Stomach (tissue), 9 donors: ENCODE results near the gene CDC7. TPM values are rescaled to one million over a fixed set of nuclear protein-coding genes. Genes with fewer than 3 reads are reported as not detected.
A peak's percentile ranks its signal among the peaks of the same experiment; 100 is the strongest.

Experiments used
- DNase-seq, 2 donors: peaks; one replicate each; pipeline versions ENCODE4 v3.0.0 to v3.0.0-alpha.2; 2013 to 2019
- H3K27ac ChIP-seq, 5 donors: fragments of 200-600 bp in 4 of 5; sonication (generic) in 4 of 5; one replicate each; pipeline ENCODE4 v1.5.1; 2013 to 2019; ENCODE audit warnings: mild to moderate bottlenecking in 1 of 5, moderate library complexity in 1 of 5
- H3K27me3 ChIP-seq, 3 donors: fragments of 200-600 bp; sonication (generic); one replicate each; pipeline ENCODE4 v1.5.1; 2017 to 2019; ENCODE audit warnings: mixed run types in 1 of 3
- H3K36me3 ChIP-seq, 4 donors: fragments of 200-600 bp; sonication (generic); 1 replicate in 3 of 4; 2 replicates in 1 of 4; pipeline ENCODE4 v1.5.1; 2016 to 2019
- H3K4me1 ChIP-seq, 4 donors: fragments of 200-600 bp; sonication (generic); one replicate each; pipeline ENCODE4 v1.5.1; 2016 to 2019
- H3K4me3 ChIP-seq, 4 donors: fragments of 200-600 bp; sonication (generic) in 3 of 4; one replicate each; pipeline ENCODE4 v1.5.1; 2016 to 2019; ENCODE audit warnings: mild to moderate bottlenecking in 1 of 4
- H3K9me3 ChIP-seq, 4 donors: fragments of 200-600 bp; sonication (generic); one replicate each; pipeline ENCODE4 v1.5.1; 2016 to 2019
- EP300 ChIP-seq: sonication (generic); formaldehyde crosslinking; IDR thresholded peaks from one replicate; pipeline ENCODE4 v1.6.1; 2017; ENCODE audit warnings: antibody characterized with exemption
- POLR2A ChIP-seq, 4 donors: fragments of 450-650 bp; IDR thresholded peaks; one replicate each; pipeline ENCODE4 v1.6.1; 2016; ENCODE audit warnings: antibody characterized with exemption in 4 of 4, control low read depth in 2 of 4, mild to moderate bottlenecking in 1 of 4, moderate library complexity in 1 of 4
- POLR2AphosphoS5 ChIP-seq, 3 donors: sonication (generic); formaldehyde crosslinking; IDR thresholded peaks; one replicate each; pipeline ENCODE4 v1.6.1; 2016; ENCODE audit warnings: antibody characterized with exemption in 3 of 3
- WGBS, 5 donors: extraction: QIAGEN DNeasy Blood & Tissue Kit in 3 of 5; methylation state at CpG; one replicate each; pipeline versions ENCODE4 v1.1.5 to v1.1.7; 2013 to 2018; 5-methylcytosine and 5-hydroxymethylcytosine counted together
- intact Hi-C: fragments of 100-400 bp; cut with DNase I; formaldehyde crosslinking; loops from one replicate; pipeline ENCODE4 v1.15.1; 2023; ENCODE audit warnings: low total_unique reads
- polyA plus RNA-seq, 3 donors: library from polyadenylated mRNA; stranded (reverse); fragments of 200-250 nt; gene quantifications; one replicate each; pipeline ENCODE4 v1.2.3, GENCODE V29; 2013
- total RNA-seq, 5 donors: library from RNA; depleted of rRNA; stranded (reverse); fragments of >200 nt; gene quantifications; one replicate each; pipeline versions ENCODE4 v1.1.0 to v1.2.3, GENCODE V29; 2014 to 2016
- TF ChIP-seq, protein P1 (sequence below), 7 experiments: fragments of 450-650 bp in 4 of 7; fragments of 200-600 bp in 3 of 7; sonication (generic) in 3 of 7; IDR thresholded peaks; one replicate each; pipeline ENCODE4 v1.5.1; 2016 to 2019; ENCODE audit warnings: antibody characterized with exemption in 7 of 7, control low read depth in 2 of 7, mild to moderate bottlenecking in 1 of 7
- donor health status: healthy with polysubstance abuse.
- donor health status: Bipolar disorder and iron deficiency.
- donor health status: healthy.

CDC7 gene
- total and polyA plus RNA-seq, 8 donors, result 1.3 to 6.6 (median 2.1) TPM; not detected in 1

GRCh38 chr1:91559046-91559750 lies 58.5 kb downstream of the CDC7 start:
- H3K27ac ChIP-seq, result no peak overlapping the region
- intact Hi-C loops, result no loop called here
- no peak for TF ChIP-seq POLR2AphosphoS5 (IDR thresholded peaks at IDR 0.05)
- no peak for TF ChIP-seq EP300
- no peak for TF ChIP-seq POLR2A (IDR thresholded peaks at IDR 0.05)
- TF ChIP-seq, protein P1, sequence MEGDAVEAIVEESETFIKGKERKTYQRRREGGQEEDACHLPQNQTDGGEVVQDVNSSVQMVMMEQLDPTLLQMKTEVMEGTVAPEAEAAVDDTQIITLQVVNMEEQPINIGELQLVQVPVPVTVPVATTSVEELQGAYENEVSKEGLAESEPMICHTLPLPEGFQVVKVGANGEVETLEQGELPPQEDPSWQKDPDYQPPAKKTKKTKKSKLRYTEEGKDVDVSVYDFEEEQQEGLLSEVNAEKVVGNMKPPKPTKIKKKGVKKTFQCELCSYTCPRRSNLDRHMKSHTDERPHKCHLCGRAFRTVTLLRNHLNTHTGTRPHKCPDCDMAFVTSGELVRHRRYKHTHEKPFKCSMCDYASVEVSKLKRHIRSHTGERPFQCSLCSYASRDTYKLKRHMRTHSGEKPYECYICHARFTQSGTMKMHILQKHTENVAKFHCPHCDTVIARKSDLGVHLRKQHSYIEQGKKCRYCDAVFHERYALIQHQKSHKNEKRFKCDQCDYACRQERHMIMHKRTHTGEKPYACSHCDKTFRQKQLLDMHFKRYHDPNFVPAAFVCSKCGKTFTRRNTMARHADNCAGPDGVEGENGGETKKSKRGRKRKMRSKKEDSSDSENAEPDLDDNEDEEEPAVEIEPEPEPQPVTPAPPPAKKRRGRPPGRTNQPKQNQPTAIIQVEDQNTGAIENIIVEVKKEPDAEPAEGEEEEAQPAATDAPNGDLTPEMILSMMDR (IDR thresholded peaks at IDR 0.05), result no peak
- H3K4me3 ChIP-seq, result no peak overlapping the region
- no peaks in the 10 kb centered on the region for H3K27me3 ChIP-seq
- DNase-seq, result no peak
- WGBS, 5 donors, result 80 to 88% (median 86%) methylated on average over 8 of the region's 8 CpGs
- no peaks in the 10 kb centered on the region for H3K9me3 ChIP-seq
- peaks cover 0 to 17% (median 2%) of the 10 kb centered on the region in 4 donors for H3K4me1 ChIP-seq
- no peaks in the 10 kb centered on the region for H3K36me3 ChIP-seq

DNA sequence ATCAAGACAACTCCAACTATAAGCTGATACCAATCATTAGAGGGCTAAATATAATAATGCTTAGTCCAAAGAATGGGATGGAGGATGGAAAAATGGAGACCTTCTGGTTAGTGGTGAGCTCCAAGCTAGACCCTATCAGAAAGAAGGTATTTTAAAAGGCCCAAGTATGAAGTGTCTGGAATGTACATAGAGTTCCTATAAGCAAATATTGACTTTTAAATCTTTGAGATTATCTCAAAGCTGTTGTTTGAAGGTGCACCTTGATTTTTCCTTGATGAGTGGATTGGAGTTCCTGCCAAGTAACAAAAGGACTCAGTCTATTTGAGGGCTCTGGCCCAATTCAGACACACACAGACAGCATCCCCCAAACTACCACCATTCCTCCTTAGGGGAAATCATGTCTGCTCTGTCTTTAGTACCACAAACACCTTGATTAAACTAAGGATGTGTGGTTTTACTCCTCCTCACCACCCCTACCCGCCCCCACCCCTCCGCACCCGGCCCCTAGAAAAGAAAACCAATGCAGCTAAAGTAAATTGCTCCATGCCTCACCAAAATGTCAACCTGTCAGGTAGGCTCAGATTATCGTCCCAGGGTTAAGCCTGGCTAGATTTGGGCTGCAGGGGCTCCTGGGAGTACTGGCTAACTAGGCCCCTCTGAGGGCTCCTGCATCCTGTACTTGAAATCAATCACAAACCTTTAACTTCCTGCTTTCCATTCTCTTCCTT lies 59.4 kb downstream of the CDC7 start:
- H3K4me3 ChIP-seq, result no peak overlapping the region
- intact Hi-C loops, result no loop called here
- H3K36me3 ChIP-seq, result no peaks in the 10 kb centered on the region
- DNase-seq, result no peak
- 52 to 64% (median 60%) methylated on average over 4 of the region's 4 CpGs for WGBS, 5 donors
- no peak overlapping the region for H3K27ac ChIP-seq
- TF ChIP-seq POLR2A (IDR thresholded peaks at IDR 0.05) (no peak), POLR2AphosphoS5 (IDR thresholded peaks at IDR 0.05) (no peak), EP300 (no peak)
- no peaks in the 10 kb centered on the region for H3K27me3 ChIP-seq
- no peaks in the 10 kb centered on the region for H3K9me3 ChIP-seq
- H3K4me1 ChIP-seq, result peaks cover 0 to 13% (median 2%) of the 10 kb centered on the region in 4 donors

DNA sequence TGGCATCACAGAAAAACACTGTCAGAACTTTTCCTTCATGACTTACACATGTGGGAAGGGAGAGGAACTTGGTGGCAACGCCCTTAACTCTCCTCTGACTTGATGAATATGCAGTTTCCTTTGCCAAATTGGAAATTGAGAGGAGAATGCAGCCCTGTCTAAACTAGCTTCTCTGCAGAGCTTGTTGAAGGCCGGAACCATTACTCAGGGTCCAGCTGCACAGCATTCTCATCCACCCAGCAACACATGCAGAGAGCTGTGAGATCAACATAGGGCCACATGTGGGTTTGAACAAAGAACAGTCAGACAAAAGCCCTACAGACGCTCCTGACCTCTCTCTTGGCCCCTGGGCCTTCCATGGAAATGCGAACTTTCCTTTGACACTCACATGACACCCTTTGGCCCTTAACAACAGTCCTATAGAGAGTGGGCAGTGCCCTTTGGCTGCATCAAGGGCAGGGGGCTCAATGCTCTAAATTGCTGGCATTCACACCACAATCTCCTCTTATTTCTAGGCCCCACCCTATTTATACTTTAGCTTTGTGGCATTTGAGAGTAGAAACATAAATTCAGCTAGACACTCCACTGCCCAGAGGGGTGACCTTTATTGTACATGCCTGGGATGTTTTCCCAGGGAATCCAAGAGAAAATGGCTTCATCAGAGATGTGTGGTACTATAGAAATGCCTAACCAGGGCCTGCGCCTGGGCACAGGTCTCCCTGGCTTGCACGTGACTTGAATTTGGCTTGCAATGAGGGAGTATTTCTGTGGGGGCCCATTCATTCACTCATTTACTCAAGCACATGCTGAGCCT lies 64.4 kb downstream of the CDC7 start:
- no peaks in the 10 kb centered on the region for H3K27me3 ChIP-seq
- no peaks in the 10 kb centered on the region for H3K9me3 ChIP-seq
- 63 to 79% (median 68%) methylated on average over 6 of the region's 6 CpGs for WGBS, 5 donors

DNA sequence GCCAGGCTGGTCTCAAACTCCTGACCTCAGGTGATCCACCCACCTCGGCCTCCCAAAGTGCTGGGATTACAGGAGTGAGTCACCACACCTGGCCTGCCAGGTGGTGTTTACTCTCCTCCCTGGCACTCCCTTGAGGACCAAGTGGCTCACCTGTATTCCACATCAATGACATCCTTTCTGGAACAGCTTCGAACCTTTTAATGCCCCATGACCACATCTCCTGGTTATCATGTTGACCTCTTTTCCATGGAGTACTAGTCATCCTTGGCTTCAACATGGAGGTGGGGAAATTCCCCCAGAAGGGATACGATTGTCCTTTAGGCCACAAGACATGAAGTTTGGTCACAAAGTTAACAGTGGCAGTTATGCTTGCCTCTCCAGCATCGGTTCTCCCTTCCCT lies 66.9 kb downstream of the CDC7 start:
- Histone ChIP-seq H3K4me3 (no peak overlapping the region), H3K4me1 (peaks cover 5 to 28% (median 7%) of the 10 kb centered on the region in 4 donors), H3K27me3 (no peaks in the 10 kb centered on the region), H3K9me3 (no peaks in the 10 kb centered on the region), H3K27ac (no peak overlapping the region), H3K36me3 (no peaks in the 10 kb centered on the region)
- intact Hi-C loops, result no loop called here
- no peak for DNase-seq
- no peak for TF ChIP-seq EP300
- TF ChIP-seq, protein P1 (IDR thresholded peaks at IDR 0.05), result no peak
- 57 to 72% (median 66%) methylated on average over 4 of the region's 4 CpGs for WGBS, 5 donors

More for the DNA sequence above, 64.4 kb downstream of the CDC7 start:
- Histone ChIP-seq H3K4me1 (peaks cover 0 to 15% (median 5%) of the 10 kb centered on the region in 4 donors), H3K27ac (no peak overlapping the region), H3K36me3 (no peaks in the 10 kb centered on the region), H3K4me3 (no peak overlapping the region)
- intact Hi-C loops, result no loop called here
- peak in 1 of 2 donors; percentile 67 for DNase-seq
- TF ChIP-seq EP300 (no peak), POLR2A (IDR thresholded peaks at IDR 0.05) (no peak), POLR2AphosphoS5 (IDR thresholded peaks at IDR 0.05) (no peak)
- TF ChIP-seq, protein P1 (IDR thresholded peaks at IDR 0.05), result no peak
